22Rv1 (cell line): ENCODE measurements around the gene SLC5A8.

Source experiments
- CTCF ChIP-seq: fragments of 450-650 bp; IDR thresholded peaks from 2 replicates; pipeline ENCODE4 v1.5.1; 2017; ENCODE audit warnings: mild to moderate bottlenecking
- ZFX ChIP-seq: fragments of 450-650 bp; IDR thresholded peaks from 2 replicates; pipeline ENCODE4 v1.6.1; 2017; ENCODE audit warnings: antibody characterized with exemption, borderline replicate concordance

DNA sequence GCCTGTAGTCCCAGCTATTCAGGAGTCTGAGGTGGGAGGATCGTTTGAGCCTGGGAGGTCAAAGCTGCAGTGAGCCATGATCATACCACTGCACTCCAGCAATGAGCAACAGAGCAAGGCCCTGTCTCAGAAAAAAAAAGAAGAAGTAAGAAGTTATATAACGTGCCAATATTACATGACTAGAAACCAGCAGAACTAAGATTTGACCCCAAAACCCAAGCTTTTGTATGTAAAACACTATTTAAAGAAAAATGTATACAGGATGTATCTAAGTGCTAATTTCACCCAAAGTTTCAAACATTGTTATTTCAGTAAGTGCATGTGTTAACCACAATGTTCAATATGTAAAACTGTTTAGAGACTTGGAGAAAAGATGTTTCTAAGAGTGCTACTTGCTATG is 94.7 kb downstream of the SLC5A8 start:
- TF ChIP-seq CTCF = no peak
- TF ChIP-seq ZFX = no peak
